ENCODE measurements around the gene DNAJC5. TPM values are rescaled to one million over a fixed set of nuclear protein-coding genes. Genes with fewer than 3 reads are reported as not detected.
"Not testable (repeated sequence)": the region's sequence is repeated elsewhere in the genome, so short reads cannot be mapped to it uniquely, and the experiment has no call there.

The DNAJC5 gene
- total RNA-seq, 1 experiment from 2014 or later, result 79.9 TPM

DNA sequence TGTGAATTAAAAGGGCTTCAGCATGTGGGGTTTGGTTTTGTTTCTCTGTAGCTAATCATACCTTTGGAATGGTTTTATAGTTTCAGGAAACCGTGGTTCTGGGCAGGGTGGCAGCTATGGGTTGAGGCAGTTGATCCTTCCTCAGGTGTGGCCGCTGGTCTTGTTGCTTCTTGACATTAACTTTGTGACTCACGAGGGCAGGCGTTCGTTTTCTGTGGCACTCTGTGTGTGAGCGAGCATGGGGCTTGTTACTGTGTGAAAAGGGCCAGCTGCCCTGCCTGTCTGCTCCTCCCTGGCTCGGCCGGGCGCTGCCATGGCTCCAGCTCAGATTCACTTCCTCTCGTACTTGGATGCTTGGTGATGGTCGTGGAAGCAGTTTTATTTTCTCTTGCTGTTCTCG lies 16.2 kb downstream of the DNAJC5 start:
- Mint-ChIP-seq H3K27me3 (ENCODE audit: unreplicated experiment) (no peaks in the 10 kb centered on the region), H3K36me3 (ENCODE audit: insufficient read depth, unreplicated experiment) (peaks cover 27% of the 10 kb centered on the region), H3K4me1 (ENCODE audit: low read depth, unreplicated experiment) (peaks cover 28% of the 10 kb centered on the region), H3K4me3 (ENCODE audit: low read depth, unreplicated experiment) (no peak overlapping the region), H3K27ac (ENCODE audit: unreplicated experiment) (no peak overlapping the region), H3K9me3 (ENCODE audit: low read depth, unreplicated experiment) (no peaks in the 10 kb centered on the region)
- CTCF ChIA-PET, result no interaction called here
- DNase-seq, result peak; percentile 25
- no TSS peak for BruUV-seq (replicated peaks)
- TF ChIP-seq CTCF (IDR thresholded peaks at IDR 0.05; ENCODE audit: unreplicated experiment), result no peak
- intact Hi-C loops (cut with micrococcal nuclease; ENCODE audit: unreplicated experiment), result no loop called here

- no TSS peak for BruUV-seq (replicated peaks)
- Mint-ChIP-seq H3K9me3 (ENCODE audit: low read depth, unreplicated experiment) (no peaks in the 10 kb centered on the region), H3K27ac (ENCODE audit: unreplicated experiment) (no peak overlapping the region), H3K4me1 (ENCODE audit: low read depth, unreplicated experiment) (peaks cover 21% of the 10 kb centered on the region), H3K4me3 (ENCODE audit: low read depth, unreplicated experiment) (no peak overlapping the region), H3K27me3 (ENCODE audit: unreplicated experiment) (no peaks in the 10 kb centered on the region), H3K36me3 (ENCODE audit: insufficient read depth, unreplicated experiment) (peaks cover 33% of the 10 kb centered on the region)
- DNase-seq, result no peak
- intact Hi-C loops (cut with micrococcal nuclease; ENCODE audit: unreplicated experiment), result no loop called here
- CTCF ChIA-PET, result no interaction called here
- no peak for TF ChIP-seq CTCF (IDR thresholded peaks at IDR 0.05; ENCODE audit: unreplicated experiment)
Observed at GRCh38 chr20:63913768-63914167, 18.8 kb downstream of the DNAJC5 start.

GRCh38 chr20:63915471-63915870 lies 20.5 kb downstream of the DNAJC5 start:
- intact Hi-C loops (cut with micrococcal nuclease; ENCODE audit: unreplicated experiment), result no loop called here
- H3K36me3 Mint-ChIP-seq (ENCODE audit: insufficient read depth, unreplicated experiment), result peaks cover 29% of the 10 kb centered on the region
- H3K27ac Mint-ChIP-seq (ENCODE audit: unreplicated experiment), result no peak overlapping the region
- no peak for DNase-seq
- H3K4me3 Mint-ChIP-seq (ENCODE audit: low read depth, unreplicated experiment), result no peak overlapping the region
- no peaks in the 10 kb centered on the region for H3K9me3 Mint-ChIP-seq (ENCODE audit: low read depth, unreplicated experiment)
- CTCF ChIA-PET, result interaction anchor here (0.6 kb wide), 1 partner anchor 188 kb away, joined by 4 read pairs; no protein-coding TSS in a partner anchor
- no peak for TF ChIP-seq CTCF (IDR thresholded peaks at IDR 0.05; ENCODE audit: unreplicated experiment)
- no TSS peak for BruUV-seq (replicated peaks)
- no peaks in the 10 kb centered on the region for H3K27me3 Mint-ChIP-seq (ENCODE audit: unreplicated experiment)
- H3K4me1 Mint-ChIP-seq (ENCODE audit: low read depth, unreplicated experiment), result peaks cover 19% of the 10 kb centered on the region

DNA sequence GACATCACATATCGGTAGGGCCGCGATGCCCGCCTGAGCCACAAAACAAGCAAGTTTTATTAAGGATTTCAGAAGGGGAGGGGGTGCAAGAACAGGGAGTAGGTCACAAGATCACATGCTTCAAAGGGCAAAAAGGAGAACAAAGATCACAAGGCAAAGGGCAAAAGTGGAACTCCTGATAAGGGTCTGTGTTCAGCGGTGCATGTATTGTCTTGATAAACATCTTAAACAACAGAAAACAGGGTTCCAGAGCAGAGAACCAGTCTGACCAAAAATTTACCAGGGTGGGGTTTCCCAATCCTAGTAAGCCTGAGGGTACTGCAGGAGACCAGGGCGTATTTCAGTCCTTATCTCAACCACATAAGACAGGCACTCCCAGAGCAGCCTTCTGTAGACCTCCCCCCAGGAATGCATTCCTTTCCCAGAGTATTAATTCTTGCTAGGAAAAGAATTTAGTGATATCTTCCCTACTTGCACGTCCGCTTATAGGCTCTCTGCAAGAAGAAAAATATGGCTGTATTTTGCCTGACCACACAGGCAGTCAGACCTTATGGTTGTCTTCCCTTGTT lies 21.5 kb downstream of the DNAJC5 start:
- Mint-ChIP-seq H3K4me1 (ENCODE audit: low read depth, unreplicated experiment) (peaks cover 11% of the 10 kb centered on the region), H3K36me3 (ENCODE audit: insufficient read depth, unreplicated experiment) (peaks cover 25% of the 10 kb centered on the region)
- intact Hi-C loops (cut with micrococcal nuclease; ENCODE audit: unreplicated experiment); H3K4me3 Mint-ChIP-seq (ENCODE audit: low read depth, unreplicated experiment); H3K27ac Mint-ChIP-seq (ENCODE audit: unreplicated experiment); BruUV-seq (replicated peaks); DNase-seq; CTCF ChIA-PET; H3K9me3 Mint-ChIP-seq (ENCODE audit: low read depth, unreplicated experiment); H3K27me3 Mint-ChIP-seq (ENCODE audit: unreplicated experiment): not testable (repeated sequence)

DNA sequence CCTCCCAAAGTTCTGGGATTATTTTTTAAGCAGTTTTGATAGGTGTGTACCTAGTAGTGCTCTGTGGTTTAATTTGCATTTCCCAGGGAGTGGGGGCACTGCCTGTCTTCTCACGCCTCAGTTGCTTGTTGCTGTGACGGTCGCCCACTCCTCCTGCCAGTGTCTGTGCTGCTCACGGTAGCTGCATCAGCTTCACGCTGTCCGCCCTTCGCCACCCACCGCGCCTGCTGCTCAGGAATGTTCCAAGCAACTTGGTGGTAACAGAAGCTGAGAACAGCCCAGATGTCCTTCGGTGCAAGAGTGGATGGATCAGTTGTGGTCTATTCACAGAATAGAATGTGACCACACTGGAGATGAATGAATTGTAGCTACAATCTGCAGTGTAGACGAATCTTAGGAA lies 22.9 kb downstream of the DNAJC5 start:
- H3K27ac Mint-ChIP-seq (ENCODE audit: unreplicated experiment), result no peak overlapping the region
- BruUV-seq (replicated peaks), result no TSS peak
- peaks cover 8% of the 10 kb centered on the region for H3K4me1 Mint-ChIP-seq (ENCODE audit: low read depth, unreplicated experiment)
- no peak overlapping the region for H3K4me3 Mint-ChIP-seq (ENCODE audit: low read depth, unreplicated experiment)
- CTCF ChIA-PET, result no interaction called here
- no peaks in the 10 kb centered on the region for H3K27me3 Mint-ChIP-seq (ENCODE audit: unreplicated experiment)
- no peak for DNase-seq
- no peak for TF ChIP-seq CTCF (IDR thresholded peaks at IDR 0.05; ENCODE audit: unreplicated experiment)
- H3K36me3 Mint-ChIP-seq (ENCODE audit: insufficient read depth, unreplicated experiment), result peaks cover 36% of the 10 kb centered on the region
- intact Hi-C loops (cut with micrococcal nuclease; ENCODE audit: unreplicated experiment), result no loop called here
- H3K9me3 Mint-ChIP-seq (ENCODE audit: low read depth, unreplicated experiment), result no peaks in the 10 kb centered on the region
